GM21367 (cell line): Measurements from ENCODE around the gene SNAP29.
"Not testable (repeated sequence)": the region's sequence is repeated elsewhere in the genome, so short reads cannot be mapped to it uniquely, and the experiment has no call there.

ENCODE experiments used
- ATAC-seq: cut with Tn5 transposase; IDR thresholded peaks from one replicate; pipeline ENCODE4 v1.9.1; 2021; ENCODE audit not compliant: unreplicated experiment

SNAP29 gene

DNA sequence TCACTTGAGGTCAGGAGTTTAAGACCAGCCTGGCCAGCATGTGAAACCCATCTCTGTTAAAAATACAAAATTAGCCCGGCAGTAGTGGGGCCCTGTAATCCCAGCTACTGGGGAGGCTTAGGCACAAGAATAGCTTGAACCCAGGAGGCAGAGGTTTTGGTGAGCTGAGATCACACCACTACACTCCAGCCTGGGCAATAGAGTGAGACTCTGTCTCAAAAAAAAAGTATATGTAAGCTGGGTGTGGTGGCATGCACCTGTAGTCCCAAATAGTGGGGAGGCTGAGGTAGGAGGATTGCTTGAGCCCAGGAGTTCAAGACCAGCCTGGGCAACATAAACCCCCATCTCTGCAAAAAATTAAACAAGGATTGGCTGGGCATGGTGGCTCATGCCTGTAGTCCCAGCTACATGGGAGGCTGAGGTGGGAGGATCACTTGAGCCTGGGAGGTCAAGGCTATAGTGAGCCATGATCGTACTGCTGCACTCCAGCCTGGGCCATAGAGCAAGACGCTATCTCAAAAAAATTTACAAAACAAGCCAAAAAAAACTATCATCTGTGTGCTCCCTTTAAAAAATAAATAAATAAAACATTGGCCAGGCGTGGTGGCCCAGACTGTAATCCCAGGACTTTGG lies 69.2 kb downstream of the SNAP29 start:
- ATAC-seq = no peak

DNA sequence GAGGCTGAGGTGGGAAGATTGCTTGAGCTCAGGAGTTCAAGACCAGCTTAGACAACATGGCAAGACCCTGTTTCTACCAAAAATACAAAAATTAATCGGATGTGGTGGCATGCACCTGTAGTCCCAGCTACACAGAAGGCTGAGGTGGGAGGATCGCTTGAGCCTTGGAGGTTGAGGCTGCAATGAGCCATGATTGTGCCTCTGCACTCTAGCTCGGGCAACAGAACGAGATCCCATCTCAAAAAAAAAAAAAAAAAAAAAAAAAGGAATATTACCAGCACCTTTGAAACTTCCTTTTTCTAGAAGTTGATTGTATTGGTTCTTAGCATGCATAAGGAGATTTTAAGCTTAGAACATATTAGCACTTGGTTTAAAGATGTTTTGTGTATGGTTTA lies 69.8 kb downstream of the SNAP29 start:
- no peak for ATAC-seq

DNA sequence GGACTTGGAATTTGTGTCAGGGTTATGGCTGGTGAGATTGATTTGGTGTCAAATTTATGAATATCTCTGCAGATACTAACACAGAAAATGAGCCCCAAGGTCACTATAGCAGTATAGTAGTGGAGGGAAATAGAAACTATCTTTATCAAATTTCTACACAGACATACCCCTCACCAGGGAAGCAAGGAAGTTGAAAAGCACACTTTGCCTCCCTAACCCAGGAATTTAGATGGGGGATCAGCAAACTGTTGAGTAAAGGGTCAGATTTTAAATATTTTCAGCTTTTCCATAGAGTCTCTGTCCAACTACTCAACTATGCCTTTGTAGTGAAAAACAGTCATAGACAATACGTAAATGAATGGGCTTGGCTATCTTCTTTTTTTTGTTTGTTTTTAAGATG lies 71.2 kb downstream of the SNAP29 start:
- ATAC-seq = no peak

DNA sequence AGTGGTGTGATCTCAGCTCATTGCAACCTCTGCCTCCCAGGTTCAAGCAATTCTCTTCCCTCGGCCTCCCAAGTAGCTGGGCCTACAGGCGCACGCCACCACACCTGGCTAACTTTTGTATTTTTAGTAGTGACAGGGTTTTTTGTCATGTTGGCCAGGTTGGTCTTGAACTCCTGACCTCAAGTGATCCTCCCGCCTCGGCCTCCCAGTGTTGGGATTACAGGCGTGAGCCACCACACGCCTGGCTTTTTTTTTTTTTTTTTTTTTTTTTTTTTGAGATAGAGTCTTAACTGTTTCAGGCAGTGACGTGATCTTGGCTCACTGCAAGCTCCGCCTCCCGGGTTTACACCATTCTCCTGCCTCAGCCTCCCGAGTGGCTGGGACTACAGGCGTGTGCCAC lies 71.6 kb downstream of the SNAP29 start:
- ATAC-seq = not testable (repeated sequence)

- no peak for ATAC-seq
These were observed 72.4 kb downstream of the SNAP29 start for GRCh38 chr22:20931126-20931654.

GRCh38 chr22:20933910-20934309 lies 75.1 kb downstream of the SNAP29 start:
- no peak for ATAC-seq

- ATAC-seq = not testable (repeated sequence)
These were observed 76.2 kb downstream of the SNAP29 start for GRCh38 chr22:20935049-20935448.

DNA sequence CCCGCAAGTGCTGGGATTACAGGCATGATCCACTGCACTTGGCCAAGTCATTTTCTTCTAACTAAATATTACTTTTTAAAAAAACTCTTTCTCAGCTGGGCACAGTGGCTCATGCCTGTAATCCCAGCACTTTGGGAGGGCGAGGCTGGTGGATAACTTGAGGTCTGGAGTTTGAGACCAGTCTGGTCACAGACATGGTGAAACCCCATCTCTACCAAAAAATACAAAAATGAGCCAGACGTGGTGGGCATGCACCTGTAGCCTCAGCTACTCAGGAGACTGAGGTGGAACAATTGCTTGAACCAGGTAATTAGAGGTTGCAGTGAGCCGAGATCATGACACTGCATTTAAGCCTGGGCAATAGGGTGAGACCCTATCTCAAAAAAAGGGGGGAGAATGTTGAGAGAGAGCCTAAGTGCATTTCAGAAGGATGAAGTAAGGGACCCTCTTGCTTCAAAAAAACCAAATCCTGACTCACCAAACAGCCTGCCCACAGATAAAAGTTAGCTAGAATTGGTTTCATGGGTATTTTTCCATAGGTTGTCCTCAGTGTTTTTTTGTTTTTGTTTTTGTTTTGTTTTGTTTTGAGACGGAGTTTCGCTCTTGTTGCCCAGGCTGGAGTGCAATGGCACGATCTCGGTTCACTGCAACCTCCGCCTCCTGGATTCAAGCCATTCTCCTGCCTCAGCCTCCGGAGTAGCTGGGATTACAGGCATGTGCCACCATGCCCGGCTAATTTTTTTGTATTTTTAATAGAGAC lies 77.2 kb downstream of the SNAP29 start:
- not testable (repeated sequence) for ATAC-seq

DNA sequence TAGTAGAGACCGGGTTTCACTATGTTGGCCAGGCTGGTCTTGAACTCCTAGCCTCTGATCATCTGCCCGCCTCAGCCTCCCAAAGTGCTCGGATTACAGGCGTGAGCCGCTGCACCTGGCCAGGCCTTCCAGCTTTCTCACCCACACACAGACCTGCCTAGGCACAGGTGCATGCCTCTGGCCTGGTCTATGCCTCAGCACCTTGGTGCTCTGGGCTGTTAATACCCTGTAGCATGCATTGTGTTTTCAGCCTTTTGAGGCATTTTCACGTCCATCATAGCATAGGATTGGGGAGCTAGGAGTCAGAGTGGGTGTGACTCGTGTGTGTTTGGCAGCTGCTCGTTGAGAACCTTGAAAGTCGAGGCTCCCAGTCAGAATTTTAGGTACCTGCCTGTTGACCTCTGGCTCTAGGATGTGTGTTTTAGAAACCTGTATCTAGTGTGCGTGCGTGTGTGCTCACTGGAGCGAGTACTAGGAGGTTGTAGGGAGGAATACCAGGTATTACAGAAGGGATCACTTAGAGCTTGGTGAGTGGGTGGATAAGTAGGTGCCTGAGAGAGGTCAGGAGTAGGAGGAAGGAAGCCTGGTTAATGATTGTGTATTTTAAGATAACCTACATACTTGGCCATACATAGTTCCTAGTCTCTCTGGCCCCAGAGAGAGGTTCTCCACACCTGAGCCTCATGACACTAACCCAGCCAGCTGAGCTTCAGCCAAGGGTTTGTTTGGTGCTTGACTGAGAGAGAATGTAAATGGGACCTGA lies 78.4 kb downstream of the SNAP29 start:
- no peak for ATAC-seq

GRCh38 chr22:20937794-20938671 lies 79.2 kb downstream of the SNAP29 start:
- no peak for ATAC-seq

DNA sequence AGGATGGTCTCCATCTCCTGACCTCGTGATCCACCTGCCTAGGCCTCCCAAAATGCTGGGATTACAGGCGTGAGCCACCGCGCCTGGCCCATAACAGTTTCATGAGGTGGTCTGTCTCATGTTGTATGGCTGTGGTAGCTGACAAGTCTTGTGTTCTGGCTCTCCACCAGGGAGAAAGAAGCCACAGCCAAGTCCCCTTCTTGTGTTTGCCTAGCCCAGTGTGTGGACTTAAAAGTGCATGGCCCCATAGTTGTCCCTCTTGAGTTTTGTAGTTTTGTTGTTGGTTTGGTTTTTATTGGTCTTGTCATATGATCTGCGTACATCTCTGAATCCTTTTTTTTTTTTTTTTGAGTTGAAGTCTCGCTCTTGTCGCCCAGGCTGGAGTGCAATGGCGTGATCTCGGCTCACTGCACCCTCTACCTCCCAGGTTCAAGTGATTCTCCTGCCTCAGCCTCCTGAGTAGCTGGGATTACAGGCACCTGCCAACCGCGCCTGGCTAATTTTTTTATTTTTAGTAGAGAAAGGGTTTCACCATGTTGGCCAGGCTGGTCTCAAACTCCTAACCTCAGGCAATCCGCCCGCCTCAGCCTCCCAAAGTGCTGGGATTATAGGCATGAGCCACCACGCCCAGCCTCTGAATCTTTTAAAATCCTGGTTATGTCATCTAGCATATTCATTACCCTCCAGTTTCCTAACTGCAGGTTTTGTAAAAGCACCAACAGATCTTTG lies 80.8 kb downstream of the SNAP29 start:
- ATAC-seq = not testable (repeated sequence)

DNA sequence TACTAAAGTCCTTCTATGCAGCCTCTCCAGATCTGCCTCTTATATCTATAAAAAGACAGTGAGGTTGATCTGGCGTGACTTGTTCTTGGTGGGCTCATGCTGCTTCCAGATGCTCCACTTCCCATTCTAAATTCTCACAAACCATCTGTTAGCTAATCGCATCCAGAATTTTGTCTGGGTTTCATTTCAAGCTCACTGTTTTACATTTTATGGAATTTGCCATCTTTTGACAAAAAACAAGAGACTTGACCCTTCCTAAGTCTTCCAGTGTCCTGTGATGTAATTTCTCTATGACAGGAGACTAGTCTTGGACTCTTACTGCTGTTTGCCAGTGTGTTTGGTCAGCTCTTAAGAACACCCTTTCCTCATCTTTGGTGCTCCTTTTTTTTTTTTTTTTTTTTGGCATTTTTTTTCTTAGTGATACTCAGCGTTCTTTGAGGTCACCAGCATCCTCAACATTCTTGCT lies 81.4 kb downstream of the SNAP29 start:
- ATAC-seq = no peak
